Chondrocyte (in vitro differentiated cells): ENCODE data around the gene DGKI. TPM values are rescaled to one million over a fixed set of nuclear protein-coding genes. Genes with fewer than 3 reads are reported as not detected.

ENCODE experiments used
- DNase-seq: peaks from one replicate; pipeline ENCODE4 v3.0.0; 2021; ENCODE audit warnings: mixed read lengths, low spot score
- H3K27ac Mint-ChIP-seq: one replicate; pipeline ENCODE4 v1.8.0; 2021; ENCODE audit warnings: mild to moderate bottlenecking, moderate library complexity, mixed read lengths; ENCODE audit not compliant: unreplicated experiment
- H3K27me3 Mint-ChIP-seq: 2 replicates; pipeline ENCODE4 v1.8.0; 2021; ENCODE audit warnings: low read depth, mixed read lengths
- H3K36me3 Mint-ChIP-seq: 2 replicates; pipeline ENCODE4 v1.8.0; 2021; ENCODE audit warnings: low read depth, mixed read lengths
- H3K4me1 Mint-ChIP-seq: 2 replicates; pipeline ENCODE4 v1.8.0; 2021; ENCODE audit warnings: low read depth, mild to moderate bottlenecking, mixed read lengths
- H3K4me3 Mint-ChIP-seq: one replicate; pipeline ENCODE4 v1.8.0; 2021; ENCODE audit warnings: mild to moderate bottlenecking, moderate library complexity, mixed read lengths; ENCODE audit not compliant: unreplicated experiment
- H3K9me3 Mint-ChIP-seq: 2 replicates; pipeline ENCODE4 v1.8.0; 2021; ENCODE audit warnings: low read depth, mixed read lengths
- CTCF ChIP-seq: fragments of 200-600 bp; sonication (generic); IDR thresholded peaks from 2 replicates; pipeline ENCODE4 v1.5.0; 2021; ENCODE audit warnings: antibody characterized with exemption, mild to moderate bottlenecking, moderate library complexity
- total RNA-seq: library from RNA; stranded (reverse); gene quantifications from 3 replicates; pipeline ENCODE4 v1.2.1, GENCODE V29; 2021

The DGKI gene
- total RNA-seq, 1 donor from 2014 or later, result 15.3 TPM

GRCh38 chr7:137636376-137636775 lies 210.4 kb downstream of the DGKI start:
- TF ChIP-seq CTCF, result no peak
- Mint-ChIP-seq H3K27me3 (no peaks in the 10 kb centered on the region), H3K4me3 (no peak overlapping the region), H3K27ac (no peak overlapping the region), H3K9me3 (no peaks in the 10 kb centered on the region), H3K36me3 (peaks cover 8% of the 10 kb centered on the region), H3K4me1 (no peaks in the 10 kb centered on the region)
- no peak for DNase-seq

GRCh38 chr7:137635874-137636273 lies 210.9 kb downstream of the DGKI start:
- no peak for TF ChIP-seq CTCF
- no peaks in the 10 kb centered on the region for H3K4me1 Mint-ChIP-seq
- no peaks in the 10 kb centered on the region for H3K9me3 Mint-ChIP-seq
- no peak overlapping the region for H3K4me3 Mint-ChIP-seq
- DNase-seq, result no peak
- H3K27me3 Mint-ChIP-seq, result no peaks in the 10 kb centered on the region
- no peak overlapping the region for H3K27ac Mint-ChIP-seq
- peaks cover 7% of the 10 kb centered on the region for H3K36me3 Mint-ChIP-seq

- Mint-ChIP-seq H3K4me1 (no peaks in the 10 kb centered on the region), H3K27me3 (no peaks in the 10 kb centered on the region), H3K27ac (no peak overlapping the region), H3K9me3 (no peaks in the 10 kb centered on the region), H3K36me3 (peaks cover 7% of the 10 kb centered on the region), H3K4me3 (no peak overlapping the region)
- no peak for TF ChIP-seq CTCF
- no peak for DNase-seq
Measured at GRCh38 chr7:137635132-137635531, 211.6 kb downstream of the DGKI start.

GRCh38 chr7:137634356-137634755 lies 212.4 kb downstream of the DGKI start:
- no peak overlapping the region for H3K27ac Mint-ChIP-seq
- H3K27me3 Mint-ChIP-seq, result no peaks in the 10 kb centered on the region
- H3K4me1 Mint-ChIP-seq, result no peaks in the 10 kb centered on the region

GRCh38 chr7:137633133-137633532 lies 213.6 kb downstream of the DGKI start:
- Mint-ChIP-seq H3K27ac (no peak overlapping the region), H3K4me3 (no peak overlapping the region), H3K27me3 (no peaks in the 10 kb centered on the region), H3K36me3 (peaks cover 7% of the 10 kb centered on the region), H3K4me1 (no peaks in the 10 kb centered on the region), H3K9me3 (no peaks in the 10 kb centered on the region)
- no peak for DNase-seq
- no peak for TF ChIP-seq CTCF

More at GRCh38 chr7:137634356-137634755, 212.4 kb downstream of the DGKI start:
- no peak for TF ChIP-seq CTCF
- Mint-ChIP-seq H3K9me3 (no peaks in the 10 kb centered on the region), H3K4me3 (no peak overlapping the region), H3K36me3 (peaks cover 7% of the 10 kb centered on the region)
- DNase-seq, result no peak
